Endothelial cell of umbilical vein (primary cell): ENCODE measurements around the gene MOB3A. TPM values are rescaled to one million over a fixed set of nuclear protein-coding genes. Genes with fewer than 3 reads are reported as not detected.

ENCODE experiments used
- BruUV-seq: library from RNA; stranded (reverse); fragments of 400-500 nt; replicated peaks from 2 replicates; lab custom pipeline; 2021; lab: Mats Ljungman, UMichigan
- CTCF ChIA-PET: fragments of 300-600, 350-600 bp; sonication (Branson Sonifier 250); formaldehyde crosslinking; loops from one replicate; lab custom pipeline; 2021; ENCODE audit warnings: antibody characterized with exemption, inconsistent platforms; lab: Charles Lee
- POLR2A ChIA-PET: fragments of 300-600, 350-600 bp; sonication (Branson Sonifier 250); formaldehyde crosslinking; loops from one replicate; lab custom pipeline; 2021; ENCODE audit warnings: antibody characterized with exemption, inconsistent platforms; lab: Charles Lee
- DNase-seq: peaks from one replicate; pipeline ENCODE4 v3.0.0-alpha.2; 2011; ENCODE audit warnings: low read depth, low spot score
- FAIRE-seq: peaks from 2 replicates; lab custom pipeline; 2011; peaks lifted over from hg19 to GRCh38; lab: Jason Lieb, UNC
- H2AFZ ChIP-seq: 2 replicates; pipeline ENCODE4 v1.6.0; 2012; ENCODE audit warnings: low read depth, low read length, control low read depth, inconsistent platforms
- H3K27ac ChIP-seq: 2 replicates; pipeline ENCODE4 v1.5.1; 2011; ENCODE audit warnings: low read depth, mild to moderate bottlenecking, control low read depth, low read length, moderate library complexity; ENCODE audit not compliant: insufficient read depth
- H3K27me3 ChIP-seq, 2 experiments: 2 replicates each; pipeline versions ENCODE4 v1.6.0 to v1.6.1; 2011; ENCODE audit warnings: low read length in 2 of 2, mixed read lengths in 1 of 2; ENCODE audit not compliant: control insufficient read depth in 2 of 2, insufficient read depth in 2 of 2
- H3K36me3 ChIP-seq, 2 experiments: 2 replicates in 1 of 2; 3 replicates in 1 of 2; pipeline ENCODE4 v1.5.1; 2011; ENCODE audit warnings: low read length in 2 of 2, mild to moderate bottlenecking in 1 of 2, moderate library complexity in 1 of 2; ENCODE audit not compliant: control insufficient read depth in 2 of 2, insufficient read depth in 2 of 2; ENCODE audit errors: extremely low read depth in 1 of 2
- H3K4me1 ChIP-seq: 3 replicates; pipeline ENCODE4 v1.5.1; 2011; ENCODE audit warnings: mild to moderate bottlenecking, low read length; ENCODE audit not compliant: control insufficient read depth, insufficient read depth; ENCODE audit errors: extremely low read depth
- H3K4me2 ChIP-seq: 2 replicates; pipeline ENCODE4 v1.6.1; 2011; ENCODE audit warnings: low read length, control low read depth, mixed read lengths; ENCODE audit not compliant: insufficient read depth
- H3K4me3 ChIP-seq, 3 experiments: fragments of 200-600 bp in 1 of 3; sonication (generic), shearing (Covaris generic) in 1 of 3; replicated peaks in 1 of 3; 2 replicates each; pipeline ENCODE4 v1.5.1; 2011 to 2016; ENCODE audit warnings: control low read depth in 3 of 3, low read length in 3 of 3, mild to moderate bottlenecking in 2 of 3, inconsistent platforms in 1 of 3, low read depth in 1 of 3, moderate library complexity in 1 of 3; ENCODE audit not compliant: insufficient read depth in 1 of 3
- H3K79me2 ChIP-seq: 2 replicates; pipeline ENCODE4 v1.6.0; 2012; ENCODE audit warnings: low read length, inconsistent platforms; ENCODE audit not compliant: control insufficient read depth, insufficient read depth
- H3K9ac ChIP-seq: replicated peaks from 2 replicates; pipeline ENCODE3; 2011; ENCODE audit warnings: low read length, control low read depth; ENCODE audit not compliant: insufficient read depth; ENCODE audit errors: extremely low read depth
- H3K9me1 ChIP-seq: replicated peaks from 3 replicates; pipeline ENCODE4 v1.6.0; 2011; ENCODE audit warnings: mild to moderate bottlenecking, low read length; ENCODE audit not compliant: control insufficient read depth, insufficient read depth; ENCODE audit errors: extremely low read depth
- H3K9me3 ChIP-seq: replicated peaks from 2 replicates; pipeline ENCODE4 v1.5.1; 2012; ENCODE audit warnings: low read length, inconsistent platforms; ENCODE audit not compliant: control insufficient read depth, insufficient read depth
- H4K20me1 ChIP-seq: replicated peaks from 2 replicates; pipeline ENCODE3; 2011; ENCODE audit warnings: mild to moderate bottlenecking, low read length; ENCODE audit not compliant: control insufficient read depth, insufficient read depth; ENCODE audit errors: extremely low read depth
- EZH2 ChIP-seq: IDR thresholded peaks from 2 replicates; pipeline ENCODE4 v1.6.1; 2012; ENCODE audit warnings: borderline replicate concordance, low read depth, mild to moderate bottlenecking, moderate library complexity, low read length, inconsistent platforms; ENCODE audit not compliant: severe bottlenecking
- FOS ChIP-seq: IDR thresholded peaks from 2 replicates; pipeline ENCODE4 v1.6.1; 2011; ENCODE audit warnings: mild to moderate bottlenecking, low read length, moderate library complexity, borderline replicate concordance; ENCODE audit not compliant: insufficient read depth
- GATA2 ChIP-seq: IDR thresholded peaks from 2 replicates; pipeline ENCODE4 v1.7.0; 2011; ENCODE audit warnings: low read depth, mild to moderate bottlenecking, moderate library complexity, mixed read lengths, low read length; ENCODE audit not compliant: insufficient read length, insufficient read depth
- JUN ChIP-seq: IDR thresholded peaks from 2 replicates; pipeline ENCODE4 v1.6.1; 2011; ENCODE audit warnings: borderline replicate concordance, low read depth; ENCODE audit not compliant: insufficient read length, insufficient read depth
- MAX ChIP-seq: IDR thresholded peaks from 2 replicates; pipeline ENCODE4 v1.6.1; 2011; ENCODE audit not compliant: insufficient read depth, insufficient read length
- MYC ChIP-seq: IDR thresholded peaks from one replicate; pipeline ENCODE4 v1.6.1; 2011; ENCODE audit warnings: mild to moderate bottlenecking, low read depth, low read length
- POLR2A ChIP-seq: IDR thresholded peaks from 2 replicates; pipeline ENCODE4 v1.6.1; 2012; ENCODE audit warnings: low read depth, mild to moderate bottlenecking, control low read depth, low read length
- POLR2AphosphoS5 ChIP-seq: IDR thresholded peaks from 2 replicates; pipeline ENCODE4 v1.6.1; 2012; ENCODE audit warnings: low read depth, mild to moderate bottlenecking, control low read depth, low read length, moderate library complexity; ENCODE audit not compliant: insufficient read depth
- dilution Hi-C: fragments of 300-500 bp; cut with MboI; formaldehyde crosslinking; loops from one replicate; pipeline ENCODE4 v1.15.0; 2019; ENCODE audit warnings: low sequenced_read_pairs; ENCODE audit not compliant: extremely low pct_ligation_motif_present
- intact Hi-C: fragments of 100-400 bp; cut with micrococcal nuclease; formaldehyde crosslinking; loops from one replicate; pipeline ENCODE4 v1.10.0; 2022
- polyA plus RNA-seq, 4 experiments: library from polyadenylated mRNA; depleted of rRNA in 3 of 4; stranded (reverse) in 3 of 4; unstranded in 1 of 4; fragments of >200 nt; gene quantifications; 2 replicates each; pipeline versions ENCODE4 v1.2.1 to v1.2.3, GENCODE V29; 2011 to 2012; ENCODE audit warnings: missing spikeins in 1 of 4
- total RNA-seq: library from RNA; stranded (reverse); gene quantifications from 2 replicates; pipeline ENCODE4 v1.2.3, GENCODE V29; 2021

MOB3A gene
- total and polyA plus RNA-seq, 2 donors (not counting 3 experiments of a cell fraction or from before 2014, with no cell fraction given): 46.5 to 59.7 TPM

- peaks cover 36% of the 10 kb centered on the region for H3K79me2 ChIP-seq
- ChIA-PET CTCF (no interaction called here), POLR2A (no interaction called here)
- H3K9me1 ChIP-seq: no peaks in the 10 kb centered on the region
- H3K9me3 ChIP-seq: no peaks in the 10 kb centered on the region
- TF ChIP-seq POLR2A: no peak
- no TSS peak for BruUV-seq
- dilution Hi-C loops (no loop called here), intact Hi-C loops (no loop called here)
- no peaks in the 10 kb centered on the region for H3K27me3 ChIP-seq
- H3K27ac ChIP-seq: no peak overlapping the region
- H4K20me1 ChIP-seq: no peaks in the 10 kb centered on the region
- no peak overlapping the region for H2AFZ ChIP-seq
- no peak overlapping the region for H3K9ac ChIP-seq
- no peak overlapping the region for H3K4me2 ChIP-seq
- DNase-seq (no peak), FAIRE-seq (no peak)
- H3K4me3 ChIP-seq: no peak overlapping the region
- H3K4me1 ChIP-seq: no peaks in the 10 kb centered on the region
- H3K36me3 ChIP-seq: peaks cover 11 to 55% of the 10 kb centered on the region in 2 experiments
These were observed 39.6 kb upstream of the MOB3A start for GRCh38 chr19:2135474-2136402.

- Histone ChIP-seq H4K20me1 (no peaks in the 10 kb centered on the region), H3K4me1 (no peaks in the 10 kb centered on the region), H3K79me2 (peaks cover 12% of the 10 kb centered on the region), H3K9me3 (no peaks in the 10 kb centered on the region), H3K4me3 (no peak overlapping the region), H3K27ac (no peak overlapping the region), H3K27me3 (no peaks in the 10 kb centered on the region), H3K9ac (no peak overlapping the region), H2AFZ (no peak overlapping the region), H3K4me2 (no peak overlapping the region), H3K9me1 (no peaks in the 10 kb centered on the region), H3K36me3 (peaks cover 7 to 56% of the 10 kb centered on the region in 2 experiments)
- DNase-seq: no peak
- dilution Hi-C loops (no loop called here), intact Hi-C loops (no loop called here)
- TF ChIP-seq MAX (no peak), GATA2 (no peak), POLR2AphosphoS5 (no peak), FOS (no peak), JUN (no peak), MYC (no peak), EZH2 (no peak), POLR2A (no peak)
- ChIA-PET CTCF (no interaction called here), POLR2A (interaction anchor here (0.6 to 0.7 kb wide), 3 partner anchors 15 to 1916 kb away, joined by 3 to 4 read pairs (median 4); no protein-coding TSS in a partner anchor)
- BruUV-seq: no TSS peak
- no peak for FAIRE-seq
These were observed 36.8 kb upstream of the MOB3A start for GRCh38 chr19:2132731-2133490.
